ENCODE measurements around the gene BRAT1.

Gene BRAT1

DNA sequence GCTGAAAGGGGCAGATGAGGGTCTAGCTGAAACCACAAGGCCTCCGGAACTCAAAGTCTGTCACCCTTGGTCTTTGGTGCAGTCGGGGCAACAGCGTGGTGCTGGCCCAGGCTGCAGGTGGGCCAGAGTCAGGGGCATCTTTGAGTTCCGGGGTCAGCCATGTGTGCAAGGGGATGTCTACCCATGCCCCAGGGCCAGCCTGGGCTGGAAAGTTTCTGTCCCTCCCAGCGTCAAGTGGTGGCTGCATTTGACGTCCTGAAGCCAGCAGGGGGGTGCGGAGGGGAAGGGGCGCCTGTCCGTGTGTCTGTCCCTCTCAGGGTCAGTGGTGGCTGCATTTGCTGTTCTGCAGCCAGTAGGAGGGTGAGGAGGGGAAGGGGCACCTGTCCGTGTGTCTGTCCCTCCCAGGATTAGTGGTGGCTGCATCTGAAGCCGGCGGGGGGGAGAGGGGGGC, 638 bp downstream of the BRAT1 start:
- DNase-seq (ENCODE audit: low spot score) = peak; percentile 49
- TF ChIP-seq, protein P1, sequence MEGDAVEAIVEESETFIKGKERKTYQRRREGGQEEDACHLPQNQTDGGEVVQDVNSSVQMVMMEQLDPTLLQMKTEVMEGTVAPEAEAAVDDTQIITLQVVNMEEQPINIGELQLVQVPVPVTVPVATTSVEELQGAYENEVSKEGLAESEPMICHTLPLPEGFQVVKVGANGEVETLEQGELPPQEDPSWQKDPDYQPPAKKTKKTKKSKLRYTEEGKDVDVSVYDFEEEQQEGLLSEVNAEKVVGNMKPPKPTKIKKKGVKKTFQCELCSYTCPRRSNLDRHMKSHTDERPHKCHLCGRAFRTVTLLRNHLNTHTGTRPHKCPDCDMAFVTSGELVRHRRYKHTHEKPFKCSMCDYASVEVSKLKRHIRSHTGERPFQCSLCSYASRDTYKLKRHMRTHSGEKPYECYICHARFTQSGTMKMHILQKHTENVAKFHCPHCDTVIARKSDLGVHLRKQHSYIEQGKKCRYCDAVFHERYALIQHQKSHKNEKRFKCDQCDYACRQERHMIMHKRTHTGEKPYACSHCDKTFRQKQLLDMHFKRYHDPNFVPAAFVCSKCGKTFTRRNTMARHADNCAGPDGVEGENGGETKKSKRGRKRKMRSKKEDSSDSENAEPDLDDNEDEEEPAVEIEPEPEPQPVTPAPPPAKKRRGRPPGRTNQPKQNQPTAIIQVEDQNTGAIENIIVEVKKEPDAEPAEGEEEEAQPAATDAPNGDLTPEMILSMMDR (IDR thresholded peaks at IDR 0.05; ENCODE audit: extremely low read depth, missing control alignments) = no peak

- TF ChIP-seq, protein P1 (IDR thresholded peaks at IDR 0.05; ENCODE audit: extremely low read depth, missing control alignments) = no peak
- DNase-seq (ENCODE audit: low spot score) = no peak
These were observed 1.3 kb downstream of the BRAT1 start for GRCh38 chr7:2553831-2554581.

- TF ChIP-seq, protein P1 (IDR thresholded peaks at IDR 0.05; ENCODE audit: extremely low read depth, missing control alignments) = no peak
- no peak for DNase-seq (ENCODE audit: low spot score)
These were observed 2.2 kb downstream of the BRAT1 start for GRCh38 chr7:2553108-2553507.

GRCh38 chr7:2551418-2551817, 3.9 kb downstream of the BRAT1 start:
- no peak for DNase-seq (ENCODE audit: low spot score)
- TF ChIP-seq, protein P1 (IDR thresholded peaks at IDR 0.05; ENCODE audit: extremely low read depth, missing control alignments) = no peak

DNA sequence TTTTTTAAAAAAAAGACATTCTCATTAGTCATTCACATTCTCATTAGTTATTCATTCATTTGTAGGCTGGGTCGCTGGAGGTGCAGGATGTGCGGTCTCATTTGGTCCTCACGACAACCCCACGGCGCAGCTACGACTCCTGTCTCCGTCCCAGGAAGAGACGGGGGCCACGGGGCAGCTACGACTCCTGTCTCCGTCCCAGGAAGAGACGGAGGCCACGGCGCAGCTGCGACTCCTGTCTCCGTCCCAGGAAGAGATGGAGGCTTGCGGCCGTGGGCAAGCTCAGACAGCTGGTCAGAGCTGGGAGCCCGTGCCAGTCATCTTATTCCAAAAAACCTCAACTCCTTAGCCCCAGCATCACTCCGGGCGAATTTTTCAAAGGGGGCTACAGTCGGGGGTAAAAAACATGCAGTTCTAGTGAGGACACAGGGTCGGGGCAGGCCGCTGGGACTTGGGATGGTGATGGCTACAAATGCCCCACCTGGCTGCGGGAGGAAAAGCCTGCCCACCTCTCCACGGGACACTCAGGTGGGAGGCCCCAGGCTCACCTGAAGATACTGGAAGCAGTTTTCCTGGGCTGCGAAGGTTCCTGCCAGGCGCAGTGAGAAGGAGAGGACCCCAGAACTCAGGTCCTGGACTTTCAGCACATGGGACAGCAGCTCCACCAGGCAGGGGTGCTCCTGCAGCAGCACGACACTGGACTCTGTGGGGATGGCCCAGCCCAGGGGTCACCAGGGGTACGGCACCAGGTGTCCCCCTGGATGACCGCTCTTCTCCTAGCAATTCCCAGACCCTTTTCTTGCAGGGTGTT, 8.3 kb downstream of the BRAT1 start:
- no peak for DNase-seq (ENCODE audit: low spot score)
- TF ChIP-seq, protein P1 (IDR thresholded peaks at IDR 0.05; ENCODE audit: extremely low read depth, missing control alignments) = no peak

- TF ChIP-seq, protein P1 (IDR thresholded peaks at IDR 0.05; ENCODE audit: extremely low read depth, missing control alignments) = no peak
- DNase-seq (ENCODE audit: low spot score) = no peak
These were observed 9.4 kb downstream of the BRAT1 start for GRCh38 chr7:2545746-2546425.
